Mesendoderm (in vitro differentiated cells): ENCODE measurements around the gene PLA2G4D.

Source experiments
- DNase-seq: peaks from one replicate; pipeline ENCODE4 v3.0.0; 2013
- H2AK5ac ChIP-seq: 2 replicates; pipeline ENCODE4 v1.6.1; 2013; ENCODE audit warnings: low read length, inconsistent platforms
- H2BK120ac ChIP-seq: 2 replicates; pipeline ENCODE4 v1.6.1; 2013; ENCODE audit warnings: low read depth, mild to moderate bottlenecking, low read length, moderate library complexity, mixed read lengths
- H2BK15ac ChIP-seq: replicated peaks from 2 replicates; pipeline ENCODE4 v1.6.1; 2013; ENCODE audit warnings: low read depth, mild to moderate bottlenecking, moderate library complexity
- H2BK5ac ChIP-seq: 2 replicates; pipeline ENCODE4 v1.6.1; 2013; ENCODE audit warnings: low read length, inconsistent platforms
- H3K18ac ChIP-seq: 2 replicates; pipeline ENCODE4 v1.6.1; 2013; ENCODE audit warnings: mild to moderate bottlenecking, low read length, mixed read lengths
- H3K23ac ChIP-seq: one replicate; pipeline ENCODE4 v1.6.1; 2013; ENCODE audit warnings: low read length
- H3K27ac ChIP-seq: 2 replicates; pipeline ENCODE4 v1.5.1; 2013; ENCODE audit warnings: low read depth, mild to moderate bottlenecking, inconsistent platforms, low read length, moderate library complexity
- H3K27me3 ChIP-seq: 2 replicates; pipeline ENCODE4 v1.6.1; 2013; ENCODE audit warnings: low read length, control low read depth, mild to moderate bottlenecking, inconsistent platforms; ENCODE audit not compliant: insufficient read depth, poor library complexity
- H3K36me3 ChIP-seq: 2 replicates; pipeline ENCODE4 v1.6.1; 2013; ENCODE audit warnings: low read length, inconsistent platforms; ENCODE audit not compliant: control insufficient read depth, insufficient read depth
- H3K4ac ChIP-seq: one replicate; pipeline ENCODE4 v1.6.1; 2013; ENCODE audit warnings: low read depth, mild to moderate bottlenecking, low read length, moderate library complexity
- H3K4me1 ChIP-seq: 2 replicates; pipeline ENCODE4 v1.6.1; 2013; ENCODE audit warnings: low read depth, low read length, inconsistent platforms; ENCODE audit not compliant: control insufficient read depth
- H3K4me2 ChIP-seq: 2 replicates; pipeline ENCODE4 v1.6.1; 2013; ENCODE audit warnings: low read length
- H3K4me3 ChIP-seq: 2 replicates; pipeline ENCODE4 v1.5.1; 2013; ENCODE audit warnings: mild to moderate bottlenecking, low read length
- H3K56ac ChIP-seq: one replicate; pipeline ENCODE4 v1.6.1; 2013; ENCODE audit warnings: low read length
- H3K79me1 ChIP-seq: 2 replicates; pipeline ENCODE4 v1.6.1; 2013; ENCODE audit warnings: low read length, inconsistent platforms
- H3K79me2 ChIP-seq: 2 replicates; pipeline ENCODE4 v1.6.1; 2013; ENCODE audit warnings: mild to moderate bottlenecking, low read length; ENCODE audit not compliant: control insufficient read depth, insufficient read depth
- H3K9ac ChIP-seq: 2 replicates; pipeline ENCODE4 v1.6.1; 2013; ENCODE audit warnings: low read length, inconsistent platforms
- H4K5ac ChIP-seq: one replicate; pipeline ENCODE4 v1.6.1; 2013; ENCODE audit warnings: low read length
- H4K8ac ChIP-seq: one replicate; pipeline ENCODE4 v1.6.1; 2013; ENCODE audit warnings: low read depth, mild to moderate bottlenecking, control low read depth, low read length, moderate library complexity
- WGBS: extraction: QIAGEN DNeasy Blood & Tissue Kit; methylation state at CpG from one replicate; pipeline ENCODE4 v1.1.7; 2013; ENCODE audit warnings: low lambda C conversion rate, missing lambda C conversion rate; ENCODE audit not compliant: insufficient coverage; ENCODE audit errors: extremely low coverage; 5-methylcytosine and 5-hydroxymethylcytosine counted together

The PLA2G4D gene

DNA sequence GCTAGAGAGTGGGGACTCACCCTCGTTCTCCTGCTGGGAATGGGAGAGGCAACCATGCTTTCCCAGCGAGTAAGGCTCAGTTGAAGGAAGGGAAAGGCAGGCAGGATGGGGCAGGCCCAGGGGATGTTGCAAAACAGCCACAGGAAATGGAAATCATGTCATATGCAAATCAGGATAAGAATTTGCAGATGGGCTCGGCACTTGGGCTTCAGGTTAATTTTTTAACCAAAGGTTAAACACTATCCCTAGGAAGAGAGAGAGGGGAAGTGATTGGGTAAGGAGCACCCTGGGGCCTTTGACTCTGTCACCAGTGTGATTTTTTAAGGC is 59.0 kb downstream of the PLA2G4D start:
- H2AK5ac ChIP-seq: peak overlapping the region; percentile 64
- no peak overlapping the region for H3K4ac ChIP-seq
- peak overlapping the region; percentile 56 for H2BK5ac ChIP-seq
- H2BK15ac ChIP-seq: no peak overlapping the region
- DNase-seq: peak; percentile 62
- no peak overlapping the region for H4K5ac ChIP-seq
- peak overlapping the region; percentile 52 for H3K27ac ChIP-seq
- no CpG with 5 or more reads among the region's 3 CpGs for WGBS
- no peak overlapping the region for H3K4me3 ChIP-seq
- H3K4me2 ChIP-seq: no peak overlapping the region
- no peaks in the 10 kb centered on the region for H3K27me3 ChIP-seq
- peak overlapping the region; percentile 73 for H3K23ac ChIP-seq
- H3K18ac ChIP-seq: no peak overlapping the region
- no peaks in the 10 kb centered on the region for H3K79me1 ChIP-seq
- H3K79me2 ChIP-seq: no peaks in the 10 kb centered on the region
- no peak overlapping the region for H4K8ac ChIP-seq
- no peak overlapping the region for H3K9ac ChIP-seq
- H2BK120ac ChIP-seq: no peak overlapping the region
- H3K4me1 ChIP-seq: peaks cover 4% of the 10 kb centered on the region
- H3K36me3 ChIP-seq: no peaks in the 10 kb centered on the region
- H3K56ac ChIP-seq: peak overlapping the region; percentile 73

DNA sequence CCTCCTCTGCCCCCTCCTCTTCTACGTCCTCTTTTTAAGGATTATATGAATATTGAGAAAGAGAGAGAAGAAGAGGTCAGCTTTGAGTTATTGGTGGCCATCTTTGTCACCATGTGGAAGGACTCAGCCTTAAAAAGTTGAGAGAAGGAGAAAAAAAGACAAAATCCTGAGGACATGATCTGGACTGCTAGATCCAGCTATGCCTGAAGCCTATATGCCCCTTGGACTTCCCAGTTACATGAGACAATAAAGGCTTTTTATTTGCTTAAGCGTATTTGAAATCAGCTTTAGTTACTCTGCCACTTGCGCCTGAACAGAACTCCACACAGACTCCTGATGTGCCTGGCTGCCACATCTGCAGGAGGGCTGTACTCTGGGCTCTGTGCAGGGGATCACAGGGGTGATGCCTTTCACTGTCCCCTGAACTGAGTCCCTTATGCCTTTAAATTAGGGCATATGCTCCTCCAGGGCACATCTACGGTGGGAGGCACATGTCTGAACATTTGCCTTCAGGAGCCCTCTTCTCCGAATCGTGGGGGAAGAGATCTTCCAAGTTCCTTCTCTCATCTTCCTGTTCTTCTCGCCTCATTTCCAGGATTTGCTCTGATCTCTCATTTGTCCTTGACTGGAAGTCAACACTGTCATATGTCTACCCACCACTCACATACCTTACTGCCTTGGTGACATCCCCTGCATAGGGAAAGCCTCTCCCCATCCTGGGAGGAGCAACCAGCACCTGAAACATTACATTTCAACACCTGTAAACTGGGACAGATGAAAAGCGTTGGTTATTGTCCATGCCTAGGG is 59.5 kb downstream of the PLA2G4D start:
- H3K4me2 ChIP-seq: no peak overlapping the region
- no CpG with 5 or more reads among the region's 8 CpGs for WGBS
- H3K79me1 ChIP-seq: no peaks in the 10 kb centered on the region
- no peak overlapping the region for H4K8ac ChIP-seq
- no peak overlapping the region for H2BK120ac ChIP-seq
- H3K27ac ChIP-seq: peak overlapping the region; percentile 52
- H3K18ac ChIP-seq: no peak overlapping the region
- no peak overlapping the region for H4K5ac ChIP-seq
- no peak overlapping the region for H3K4me3 ChIP-seq
- peak overlapping the region; percentile 73 for H3K56ac ChIP-seq
- H2BK5ac ChIP-seq: peak overlapping the region; percentile 56
- DNase-seq: peak; percentile 13
- no peaks in the 10 kb centered on the region for H3K79me2 ChIP-seq
- no peak overlapping the region for H2BK15ac ChIP-seq
- H3K27me3 ChIP-seq: no peaks in the 10 kb centered on the region
- no peak overlapping the region for H3K9ac ChIP-seq
- H2AK5ac ChIP-seq: peak overlapping the region; percentile 64
- H3K4ac ChIP-seq: no peak overlapping the region
- H3K23ac ChIP-seq: peak overlapping the region; percentile 73
- no peaks in the 10 kb centered on the region for H3K36me3 ChIP-seq
- peaks cover 4% of the 10 kb centered on the region for H3K4me1 ChIP-seq

DNA sequence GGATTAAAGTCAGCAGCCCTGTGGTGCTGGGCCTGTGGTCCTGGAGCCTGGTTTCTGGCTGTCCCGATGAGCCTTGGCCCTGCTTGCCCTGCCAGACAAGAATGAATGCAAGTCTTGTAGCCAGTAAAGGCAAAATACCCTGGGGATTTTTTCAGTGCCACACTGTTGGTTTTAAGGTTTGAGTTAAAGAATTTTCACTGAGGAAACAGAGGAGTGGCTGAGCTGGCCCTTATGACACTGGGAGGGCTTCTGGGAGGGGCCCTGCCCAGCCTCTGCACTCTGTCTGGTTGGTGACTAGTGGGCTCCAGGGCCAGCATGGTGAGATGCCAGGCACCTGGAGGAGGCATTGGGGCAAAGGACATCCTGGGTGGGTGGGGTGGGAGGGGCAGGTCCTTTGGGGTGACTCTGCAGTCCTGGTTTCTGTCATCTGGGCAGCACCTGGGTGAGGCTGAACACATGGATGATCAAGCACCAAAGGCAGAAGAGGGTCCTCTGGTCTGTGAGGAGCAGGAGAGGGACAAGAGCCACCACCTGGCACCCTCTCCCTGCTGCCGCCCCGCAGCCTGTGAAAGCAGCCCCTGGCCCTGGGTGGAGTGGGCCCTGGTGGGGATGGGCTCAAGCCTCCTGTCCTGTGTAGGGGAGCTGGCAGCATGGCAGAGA is 61.0 kb downstream of the PLA2G4D start:
- Histone ChIP-seq H3K36me3 (no peaks in the 10 kb centered on the region), H3K9ac (no peak overlapping the region), H3K4me2 (no peak overlapping the region), H3K27me3 (no peaks in the 10 kb centered on the region), H3K4me3 (no peak overlapping the region), H3K18ac (no peak overlapping the region), H2BK120ac (no peak overlapping the region), H3K4ac (no peak overlapping the region), H3K4me1 (peaks cover 4% of the 10 kb centered on the region), H3K27ac (no peak overlapping the region), H4K8ac (no peak overlapping the region), H2AK5ac (no peak overlapping the region), H3K56ac (no peak overlapping the region), H4K5ac (no peak overlapping the region), H3K79me2 (no peaks in the 10 kb centered on the region), H2BK5ac (no peak overlapping the region), H3K79me1 (no peaks in the 10 kb centered on the region), H3K23ac (peak overlapping the region; percentile 57), H2BK15ac (no peak overlapping the region)
- DNase-seq: no peak
- no CpG with 5 or more reads among the region's 3 CpGs for WGBS

DNA sequence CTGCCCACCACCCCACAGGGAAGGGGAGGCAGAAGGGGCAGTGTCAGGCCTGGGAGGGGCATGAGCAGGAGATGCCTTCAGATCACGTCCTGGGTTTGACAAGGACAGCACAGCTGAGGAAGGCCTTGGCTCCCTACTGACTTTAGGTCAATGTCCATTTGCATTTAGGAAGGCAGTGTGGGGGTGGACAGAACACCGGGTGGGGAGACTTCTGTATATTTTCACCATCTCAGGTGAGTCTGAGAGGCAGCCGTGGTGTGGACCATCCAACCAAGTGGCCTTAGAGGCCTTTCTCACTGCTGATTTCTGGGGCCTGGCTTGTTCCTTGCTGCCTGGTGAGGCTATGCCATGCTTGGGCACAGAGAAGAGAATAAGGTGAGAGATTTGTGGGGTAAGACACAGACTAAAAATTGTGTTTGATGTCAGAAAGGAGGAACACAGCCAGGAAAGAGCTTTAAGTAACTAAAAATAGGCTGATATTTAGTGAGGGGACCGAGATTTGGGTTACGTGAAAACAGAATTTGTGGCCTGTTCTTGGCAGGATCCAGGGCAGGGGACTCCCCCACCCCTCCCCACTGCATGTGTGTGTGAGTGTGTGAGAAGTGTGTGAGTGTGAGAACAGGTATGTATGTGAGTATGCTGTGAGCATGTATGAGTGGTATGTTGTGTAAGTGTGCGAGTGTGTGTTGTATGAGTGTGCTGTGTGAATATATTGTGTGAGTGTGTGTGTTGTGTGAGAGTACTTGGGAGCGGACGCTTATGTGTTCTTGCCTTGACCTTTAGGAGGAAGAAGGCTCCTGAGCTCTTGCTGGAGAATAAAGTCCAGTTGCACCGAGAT is 61.8 kb downstream of the PLA2G4D start:
- Histone ChIP-seq H3K9ac (no peak overlapping the region), H3K4ac (no peak overlapping the region), H3K79me2 (no peaks in the 10 kb centered on the region), H2BK5ac (no peak overlapping the region), H2BK120ac (no peak overlapping the region), H4K5ac (no peak overlapping the region), H2BK15ac (no peak overlapping the region), H3K23ac (no peak overlapping the region), H3K27ac (no peak overlapping the region), H3K4me3 (no peak overlapping the region), H3K79me1 (no peaks in the 10 kb centered on the region), H3K56ac (no peak overlapping the region), H4K8ac (no peak overlapping the region), H3K18ac (no peak overlapping the region), H3K4me2 (no peak overlapping the region), H3K27me3 (no peaks in the 10 kb centered on the region), H3K36me3 (no peaks in the 10 kb centered on the region), H2AK5ac (no peak overlapping the region), H3K4me1 (peaks cover 4% of the 10 kb centered on the region)
- WGBS: 100% methylated on average over 1 of the region's 9 CpGs
- no peak for DNase-seq

DNA sequence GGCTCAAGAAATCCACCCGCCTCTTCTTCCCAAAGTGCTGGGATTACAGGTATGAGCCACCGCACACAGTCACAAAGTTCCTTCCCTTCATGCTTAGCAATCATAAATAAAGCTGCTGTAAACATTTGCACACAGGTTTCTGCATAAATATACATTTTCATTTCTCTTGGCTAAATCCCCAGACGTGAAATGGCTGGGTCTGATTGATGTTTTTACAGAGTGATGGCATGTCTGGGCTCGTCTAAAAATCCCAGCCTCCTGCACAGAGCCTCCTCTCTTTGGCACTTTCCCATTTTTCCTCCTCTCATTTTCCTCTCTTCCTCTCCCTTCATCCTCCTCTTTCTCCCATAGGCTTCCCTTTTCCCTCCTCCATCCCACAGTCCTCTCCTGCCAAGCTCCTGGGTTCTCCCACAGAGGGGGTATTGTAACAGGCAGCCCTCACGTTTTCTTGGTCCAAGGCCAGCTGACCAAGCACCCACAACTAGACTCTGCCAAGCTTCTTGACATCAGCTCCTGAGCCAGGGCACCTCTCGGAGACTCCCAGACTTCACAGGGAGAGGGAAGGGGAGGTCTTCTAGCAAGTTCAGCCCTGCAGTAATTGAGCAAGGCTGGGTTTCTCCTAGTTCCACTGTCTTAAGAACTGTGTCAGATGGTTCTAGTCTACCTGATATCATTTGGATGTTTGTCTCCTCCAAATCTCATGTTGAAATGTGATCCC is 63.0 kb downstream of the PLA2G4D start:
- no CpG with 5 or more reads among the region's 6 CpGs for WGBS
- Histone ChIP-seq H4K5ac (no peak overlapping the region), H3K27me3 (no peaks in the 10 kb centered on the region)

More for the DNA sequence above, 63.0 kb downstream of the PLA2G4D start:
- H3K4me2 ChIP-seq: no peak overlapping the region
- H3K79me1 ChIP-seq: no peaks in the 10 kb centered on the region
- H3K4ac ChIP-seq: no peak overlapping the region
- H2BK15ac ChIP-seq: no peak overlapping the region
- DNase-seq: no peak
- no peak overlapping the region for H3K4me3 ChIP-seq
- H2BK120ac ChIP-seq: no peak overlapping the region
- no peak overlapping the region for H3K18ac ChIP-seq
- no peak overlapping the region for H2BK5ac ChIP-seq
- H3K27ac ChIP-seq: no peak overlapping the region
- no peak overlapping the region for H3K9ac ChIP-seq
- no peaks in the 10 kb centered on the region for H3K79me2 ChIP-seq
- H4K8ac ChIP-seq: no peak overlapping the region
- no peak overlapping the region for H3K23ac ChIP-seq
- H3K36me3 ChIP-seq: no peaks in the 10 kb centered on the region
- peaks cover 4% of the 10 kb centered on the region for H3K4me1 ChIP-seq
- no peak overlapping the region for H3K56ac ChIP-seq
- no peak overlapping the region for H2AK5ac ChIP-seq
